Measurements from ENCODE around the gene TBC1D1. TPM values are rescaled to one million over a fixed set of nuclear protein-coding genes. Genes with fewer than 3 reads are reported as not detected.

Gene TBC1D1
- total and polyA plus RNA-seq, 2 of the 8 experiments (the other 6 are each of a cell fraction or from before 2014, with no cell fraction given), result 96.9 to 162 TPM

DNA sequence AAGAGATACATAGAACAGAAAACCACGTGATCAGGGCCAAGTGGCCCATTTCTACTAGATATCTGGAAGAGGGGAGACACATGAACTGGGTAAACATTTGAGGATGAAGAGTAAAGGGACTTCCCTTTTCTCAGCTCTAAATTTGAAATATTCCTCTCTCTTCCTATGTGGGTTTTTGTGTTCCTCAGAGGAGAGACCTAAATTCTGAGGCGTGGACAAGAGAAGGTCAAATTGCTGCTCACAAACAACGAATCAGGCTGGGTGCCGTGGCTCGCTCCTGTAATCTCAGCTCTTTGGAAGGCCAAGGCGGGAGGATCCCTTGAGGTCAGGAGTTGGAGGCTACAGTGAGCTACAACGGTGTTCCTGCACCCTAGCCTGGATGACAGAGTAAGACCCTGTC is 285.3 kb downstream of the TBC1D1 start (continued):
- no peak for TF ChIP-seq EGR1 (IDR thresholded peaks at IDR 0.05; ENCODE audit: borderline replicate concordance, low read depth, low read length)
- TF ChIP-seq E2F6 (IDR thresholded peaks at IDR 0.05), result no peak
- TF ChIP-seq KDM1A (IDR thresholded peaks at IDR 0.05; ENCODE audit: borderline replicate concordance, low read length), result no peak
- TF ChIP-seq HDAC2 (IDR thresholded peaks at IDR 0.05; ENCODE audit: borderline replicate concordance in 1 of 2, low read depth in 2 of 2, low read length in 2 of 2), result no peak
- no peak for TF ChIP-seq PHF8 (conservative IDR thresholded peaks at IDR 0.05; ENCODE audit: low read depth, low read length)
